Measurements from ENCODE around the gene LIF. TPM values are rescaled to one million over a fixed set of nuclear protein-coding genes. Genes with fewer than 3 reads are reported as not detected.

The LIF gene
- total and polyA plus RNA-seq, 2 of the 4 experiments (the other 2 are of a cell fraction): 130 to 214 TPM

GRCh38 chr22:30227438-30228228, 18.9 kb downstream of the LIF start (continued):
- no peak for TF ChIP-seq BHLHE40 (IDR thresholded peaks at IDR 0.05; ENCODE audit: low read depth, low read length)

GRCh38 chr22:30226192-30226832, 20.2 kb downstream of the LIF start:
- intact Hi-C loops (cut with micrococcal nuclease): no loop called here
- no peak overlapping the region for H3K27ac ChIP-seq (ENCODE audit: insufficient read depth, low read length)
- CTCF ChIA-PET: no interaction called here
- H3K9me1 ChIP-seq (ENCODE audit: insufficient read depth, low read length): 0 out of 2 replicates have a peak, but pooled peaks cover 6% of the 10 kb centered on the region
- H3K14ac ChIP-seq (replicated peaks; ENCODE audit: low read depth, low read length): 0 out of 2 replicates have a peak overlapping the region, but pooled peaks have one; percentile 6
- POLR2A ChIA-PET (ENCODE audit: unreplicated experiment): no interaction called here
- peak overlapping the region; percentile 69 for H4K91ac ChIP-seq (ENCODE audit: insufficient read depth, low read depth, low read length)
- BruUV-seq (replicated peaks): no TSS peak
- peak overlapping the region; percentile 74 for H2AK9ac ChIP-seq (replicated peaks; ENCODE audit: low read depth, low read length, poor library complexity)
- H3K9me3 ChIP-seq (ENCODE audit: control insufficient read depth, insufficient read depth, low read length): peaks cover 7% of the 10 kb centered on the region
- H4K5ac ChIP-seq (ENCODE audit: low read depth, low read length): no peak overlapping the region
- ATAC-seq (ENCODE audit: low read depth): no peak
- H2BK20ac ChIP-seq (ENCODE audit: low read depth, low read length): peak overlapping the region; percentile 33; the same call in 1 of the 2 replicates
- peak overlapping the region; percentile 56 for H2BK120ac ChIP-seq (ENCODE audit: low read depth, low read length)
- peaks cover 13% of the 10 kb centered on the region for H3K4me1 ChIP-seq (ENCODE audit: control insufficient read depth, insufficient read depth, low read length)
- no peaks in the 10 kb centered on the region for H3K36me3 ChIP-seq (ENCODE audit: control insufficient read depth, insufficient read depth, low read length)
- no peak overlapping the region for H3K4me3 ChIP-seq (ENCODE audit: insufficient read depth, low read depth, low read length)
- no peaks in the 10 kb centered on the region for H3K27me3 ChIP-seq (ENCODE audit: control insufficient read depth, insufficient read depth, low read length)
- DNase-seq: peak; percentile 56
- no peak for TF ChIP-seq FOS (IDR thresholded peaks at IDR 0.05; ENCODE audit: low read depth, low read length)
- TF ChIP-seq MXI1 (IDR thresholded peaks at IDR 0.05; ENCODE audit: borderline replicate concordance, low read depth, low read length): no peak
- no peak for TF ChIP-seq RCOR1 (IDR thresholded peaks at IDR 0.05; ENCODE audit: insufficient replicate concordance, low read length)
- TF ChIP-seq RFX5 (IDR thresholded peaks at IDR 0.05; ENCODE audit: low read depth, low read length): no peak
- TF ChIP-seq MAZ (IDR thresholded peaks at IDR 0.05; ENCODE audit: borderline replicate concordance, low read depth, low read length): no peak
- no peak for TF ChIP-seq CHD1 (IDR thresholded peaks at IDR 0.05; ENCODE audit: low read depth, low read length)
- TF ChIP-seq RAD21 (IDR thresholded peaks at IDR 0.05; ENCODE audit: low read length): no peak
- TF ChIP-seq ELK1 (IDR thresholded peaks at IDR 0.05; ENCODE audit: borderline replicate concordance, low read depth, low read length): no peak
- no peak for TF ChIP-seq SMC3 (IDR thresholded peaks at IDR 0.05; ENCODE audit: low read depth, low read length)
- no peak for TF ChIP-seq CTCF (conservative IDR thresholded peaks at IDR 0.05; ENCODE audit: low read depth, low read length)
- no peak for TF ChIP-seq CEBPB (IDR thresholded peaks at IDR 0.05; ENCODE audit: low read depth, low read length)
- TF ChIP-seq POLR2A (IDR thresholded peaks at IDR 0.05; ENCODE audit: low read depth, low read length): no peak
- no peak overlapping the region for H3K56ac ChIP-seq (ENCODE audit: extremely low read depth, insufficient read depth, low read length)
- H4K20me1 ChIP-seq (ENCODE audit: insufficient read depth, low read length): no peaks in the 10 kb centered on the region
- H2BK15ac ChIP-seq (ENCODE audit: low read depth, low read length): peak overlapping the region; percentile 54; the same call in 2 of the 3 replicates
- H4K8ac ChIP-seq (ENCODE audit: low read depth in 2 of 2, low read length in 2 of 2): peak overlapping the region in 1 of 2 experiments; percentile 21; a peak in 1 of 4 replicates
- WGBS, 2 experiments (ENCODE audit: extremely low coverage in 2 of 2, insufficient read length in 1 of 2): 93% methylated on average over 7 of the region's 11 CpGs; no CpG with 5 or more reads in 1 of the 2 experiments
- H3K23ac ChIP-seq (ENCODE audit: low read depth, low read length): no peak overlapping the region
- no peaks in the 10 kb centered on the region for H3K79me1 ChIP-seq (ENCODE audit: low read depth in 1 of 2, low read length in 2 of 2)
- no peak overlapping the region for H3K18ac ChIP-seq (ENCODE audit: low read depth, low read length)
- peak overlapping the region; percentile 5 for H2AFZ ChIP-seq (replicated peaks; ENCODE audit: low read length, poor library complexity)
- H2BK5ac ChIP-seq (ENCODE audit: low read depth, low read length, poor library complexity, severe bottlenecking): no peak overlapping the region
- peak overlapping the region; percentile 50 for H3K4ac ChIP-seq (ENCODE audit: low read depth, low read length)
- dilution Hi-C loops (cut with HindIII; ENCODE audit: low sequenced_read_pairs, unreplicated experiment): no loop called here
- H3K4me2 ChIP-seq (ENCODE audit: low read depth, low read length): no peak overlapping the region
- peak overlapping the region; percentile 89 for H2AK5ac ChIP-seq (ENCODE audit: low read depth, low read length)
- in situ Hi-C loops (cut with MboI; ENCODE audit: low sequenced_read_pairs): no loop called here
- H3K9ac ChIP-seq (ENCODE audit: low read depth, low read length): no peak overlapping the region
